Measurements from ENCODE around the gene PDIA6. TPM values are rescaled to one million over a fixed set of nuclear protein-coding genes. Genes with fewer than 3 reads are reported as not detected.

PDIA6 gene
- total RNA-seq, 1 experiment from 2014 or later, result 317 TPM

DNA sequence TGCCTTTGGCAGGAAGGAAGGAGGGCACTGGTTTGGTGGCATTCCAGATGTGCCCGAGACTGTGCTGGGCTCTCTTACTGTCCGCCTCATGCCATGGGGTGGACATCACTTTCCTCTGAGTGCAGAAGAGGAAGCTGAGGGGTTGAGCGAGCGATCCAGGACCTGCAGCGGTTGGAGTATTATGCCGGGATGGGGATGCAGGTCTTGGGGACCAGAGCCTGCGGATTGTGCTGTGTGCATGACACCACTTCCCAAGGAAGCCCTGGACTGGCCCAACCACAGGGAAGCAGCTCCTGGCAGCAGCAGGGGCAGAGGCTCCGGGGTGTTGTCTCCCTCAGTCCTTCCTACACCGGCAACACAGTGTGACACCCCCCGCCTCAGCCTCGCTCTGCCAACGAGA lies 46.7 kb downstream of the PDIA6 start:
- BruUV-seq (replicated peaks), result no TSS peak
- no peak for DNase-seq
- Mint-ChIP-seq H3K27me3 (ENCODE audit: unreplicated experiment) (peaks cover 12% of the 10 kb centered on the region), H3K4me1 (ENCODE audit: low read depth, unreplicated experiment) (peaks cover 7% of the 10 kb centered on the region), H3K9me3 (ENCODE audit: low read depth, unreplicated experiment) (no peaks in the 10 kb centered on the region), H3K4me3 (ENCODE audit: low read depth, unreplicated experiment) (no peak overlapping the region), H3K36me3 (ENCODE audit: insufficient read depth, unreplicated experiment) (no peaks in the 10 kb centered on the region), H3K27ac (ENCODE audit: unreplicated experiment) (no peak overlapping the region)
- CTCF ChIA-PET, result no interaction called here
- TF ChIP-seq CTCF (IDR thresholded peaks at IDR 0.05; ENCODE audit: unreplicated experiment), result no peak
- intact Hi-C loops (cut with micrococcal nuclease; ENCODE audit: unreplicated experiment), result no loop called here

GRCh38 chr2:10765461-10765860 lies 47.1 kb downstream of the PDIA6 start:
- DNase-seq, result peak; percentile 33
- CTCF ChIA-PET, result no interaction called here
- intact Hi-C loops (cut with micrococcal nuclease; ENCODE audit: unreplicated experiment), result no loop called here

DNA sequence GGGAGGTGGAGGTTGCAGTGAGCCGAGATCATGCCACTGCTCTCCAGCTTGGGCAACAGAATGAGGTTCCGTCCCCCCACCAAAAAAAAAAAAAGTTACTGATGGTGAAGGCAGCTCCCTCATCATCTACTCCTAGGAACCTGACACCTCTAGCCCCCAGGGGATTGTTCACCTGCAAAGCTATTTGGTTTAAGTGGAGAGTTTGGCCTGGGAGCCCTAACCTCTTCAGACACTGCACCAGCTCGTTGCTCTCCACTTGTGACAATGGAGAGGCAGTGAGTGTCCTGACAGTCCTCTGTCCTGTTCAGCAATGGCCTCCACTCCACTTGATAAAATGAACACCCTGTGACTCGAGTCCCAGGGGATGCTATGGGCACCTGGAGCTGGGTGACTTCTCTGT lies 47.7 kb downstream of the PDIA6 start:
- no peak overlapping the region for H3K4me3 Mint-ChIP-seq (ENCODE audit: low read depth, unreplicated experiment)
- no peaks in the 10 kb centered on the region for H3K9me3 Mint-ChIP-seq (ENCODE audit: low read depth, unreplicated experiment)
- CTCF ChIA-PET, result no interaction called here
- no peak overlapping the region for H3K27ac Mint-ChIP-seq (ENCODE audit: unreplicated experiment)
- H3K4me1 Mint-ChIP-seq (ENCODE audit: low read depth, unreplicated experiment), result peaks cover 7% of the 10 kb centered on the region
- DNase-seq, result no peak
- no TSS peak for BruUV-seq (replicated peaks)
- intact Hi-C loops (cut with micrococcal nuclease; ENCODE audit: unreplicated experiment), result no loop called here
- no peak for TF ChIP-seq CTCF (IDR thresholded peaks at IDR 0.05; ENCODE audit: unreplicated experiment)
- H3K36me3 Mint-ChIP-seq (ENCODE audit: insufficient read depth, unreplicated experiment), result no peaks in the 10 kb centered on the region
- H3K27me3 Mint-ChIP-seq (ENCODE audit: unreplicated experiment), result peaks cover 12% of the 10 kb centered on the region

More at GRCh38 chr2:10765461-10765860, 47.1 kb downstream of the PDIA6 start:
- Mint-ChIP-seq H3K36me3 (ENCODE audit: insufficient read depth, unreplicated experiment) (no peaks in the 10 kb centered on the region), H3K27ac (ENCODE audit: unreplicated experiment) (no peak overlapping the region), H3K4me3 (ENCODE audit: low read depth, unreplicated experiment) (no peak overlapping the region), H3K4me1 (ENCODE audit: low read depth, unreplicated experiment) (peaks cover 7% of the 10 kb centered on the region), H3K27me3 (ENCODE audit: unreplicated experiment) (peaks cover 12% of the 10 kb centered on the region), H3K9me3 (ENCODE audit: low read depth, unreplicated experiment) (no peaks in the 10 kb centered on the region)
- no TSS peak for BruUV-seq (replicated peaks)
- TF ChIP-seq CTCF (IDR thresholded peaks at IDR 0.05; ENCODE audit: unreplicated experiment), result no peak

- Mint-ChIP-seq H3K27me3 (ENCODE audit: unreplicated experiment) (peaks cover 8% of the 10 kb centered on the region), H3K36me3 (ENCODE audit: insufficient read depth, unreplicated experiment) (no peaks in the 10 kb centered on the region), H3K4me1 (ENCODE audit: low read depth, unreplicated experiment) (peaks cover 7% of the 10 kb centered on the region), H3K4me3 (ENCODE audit: low read depth, unreplicated experiment) (no peak overlapping the region), H3K27ac (ENCODE audit: unreplicated experiment) (no peak overlapping the region), H3K9me3 (ENCODE audit: low read depth, unreplicated experiment) (no peaks in the 10 kb centered on the region)
- no peak for DNase-seq
- CTCF ChIA-PET, result interaction anchor here (0.6 kb wide), 1 partner anchor 612 kb away, joined by 4 read pairs; no protein-coding TSS in a partner anchor
- BruUV-seq (replicated peaks), result no TSS peak
- TF ChIP-seq CTCF (IDR thresholded peaks at IDR 0.05; ENCODE audit: unreplicated experiment), result no peak
- intact Hi-C loops (cut with micrococcal nuclease; ENCODE audit: unreplicated experiment), result no loop called here
Observed at GRCh38 chr2:10764096-10764785, 48.3 kb downstream of the PDIA6 start.
